SU-DHL-6 (cell line): ENCODE data around the gene GRIK4.

Experiments used
- H2AFZ ChIP-seq: fragments of 200-600 bp; sonication (generic); 2 replicates; pipeline ENCODE4 v1.6.1; 2014; ENCODE audit warnings: low read depth, mild to moderate bottlenecking, moderate library complexity, mixed read lengths, antibody characterized with exemption, low read length; ENCODE audit not compliant: severe bottlenecking
- H3F3A ChIP-seq: fragments of 200-600 bp; shearing (Covaris generic); 2 replicates; pipeline ENCODE4 v1.6.0; 2016; ENCODE audit warnings: antibody characterized with exemption, mild to moderate bottlenecking; ENCODE audit not compliant: insufficient read depth
- H3K27ac ChIP-seq: fragments of 200-600 bp; sonication (generic); 2 replicates; pipeline ENCODE4 v1.5.1; 2016; ENCODE audit warnings: low read depth, mild to moderate bottlenecking, low read length, moderate library complexity, mixed read lengths
- H3K27me3 ChIP-seq: fragments of 200-600 bp; sonication (generic), shearing (Covaris generic); 2 replicates; pipeline ENCODE4 v1.6.0; 2014; ENCODE audit warnings: mild to moderate bottlenecking, low read length
- H3K36me3 ChIP-seq: fragments of 200-600 bp; sonication (generic); 2 replicates; pipeline ENCODE4 v1.6.1; 2014; ENCODE audit warnings: mild to moderate bottlenecking, low read length, mixed read lengths
- H3K4me2 ChIP-seq: fragments of 300-600, 200-600 bp; shearing (Covaris generic), sonication (generic); 2 replicates; pipeline ENCODE4 v1.6.0; 2014; ENCODE audit warnings: low read length, low read depth, mild to moderate bottlenecking; ENCODE audit not compliant: poor library complexity, severe bottlenecking
- H3K4me3 ChIP-seq: fragments of 200-600 bp; sonication (generic); 2 replicates; pipeline ENCODE4 v1.5.1; 2014; ENCODE audit warnings: antibody characterized with exemption, low read length, mild to moderate bottlenecking, mixed read lengths; ENCODE audit not compliant: insufficient read depth, poor library complexity, severe bottlenecking
- H3K79me2 ChIP-seq: fragments of 200-600 bp; sonication (generic); 2 replicates; pipeline ENCODE4 v1.6.1; 2014; ENCODE audit warnings: mild to moderate bottlenecking, low read length, moderate library complexity; ENCODE audit not compliant: insufficient read depth
- H3K9ac ChIP-seq: fragments of 200-600 bp; sonication (generic); 2 replicates; pipeline ENCODE4 v1.7.0; 2014; ENCODE audit warnings: mild to moderate bottlenecking, low read length
- H3K9me2 ChIP-seq: fragments of 200-600 bp; sonication (generic); replicated peaks from 2 replicates; pipeline ENCODE4 v1.6.1; 2014; ENCODE audit warnings: low read length; ENCODE audit not compliant: insufficient read depth
- H3K9me3 ChIP-seq: fragments of 200-600 bp; sonication (generic); 2 replicates; pipeline ENCODE4 v1.6.1; 2014; ENCODE audit warnings: low read length, mixed read lengths; ENCODE audit not compliant: insufficient read depth
- H4K20me1 ChIP-seq: fragments of 200-600 bp; sonication (generic); 2 replicates; pipeline ENCODE4 v1.6.1; 2014; ENCODE audit warnings: low read depth, mild to moderate bottlenecking, antibody characterized with exemption, low read length, moderate library complexity, mixed read lengths
- EZH2phosphoT487 ChIP-seq: fragments of 200-600 bp; sonication (generic), shearing (Covaris generic); conservative IDR thresholded peaks from 2 replicates; pipeline ENCODE4 v1.6.1; 2018; ENCODE audit warnings: mild to moderate bottlenecking, antibody characterized with exemption, low read length, moderate library complexity, mixed read lengths
- TF ChIP-seq, protein P1 (sequence below): fragments of 200-600 bp; sonication (generic); IDR thresholded peaks from one replicate; pipeline ENCODE4 v1.5.1; 2017; ENCODE audit warnings: antibody characterized with exemption, mild to moderate bottlenecking, low read length, moderate library complexity; ENCODE audit not compliant: insufficient read depth, poor library complexity, severe bottlenecking

Gene GRIK4

DNA sequence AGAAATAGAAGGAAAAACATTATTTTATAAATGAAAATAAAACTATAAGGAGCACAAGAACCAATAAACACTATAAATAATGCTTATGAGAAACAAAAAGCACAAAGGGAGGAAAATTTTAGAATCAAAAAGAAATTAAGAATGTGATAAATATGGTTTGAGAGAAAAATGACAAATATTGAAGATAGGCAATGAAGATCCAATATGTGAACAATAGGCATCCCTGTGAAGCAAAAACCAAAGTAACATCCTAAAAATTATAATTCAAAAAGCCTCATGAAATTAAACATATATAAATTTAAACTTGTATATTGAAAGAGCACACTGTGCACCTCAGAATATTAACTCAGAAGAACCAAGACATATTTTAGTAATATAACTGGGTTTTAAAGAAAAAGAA lies 216.2 kb downstream of the GRIK4 start:
- Histone ChIP-seq H3K27me3 (no peaks in the 10 kb centered on the region), H4K20me1 (no peaks in the 10 kb centered on the region), H3F3A (no peaks in the 10 kb centered on the region), H3K4me3 (no peak overlapping the region), H3K4me2 (no peak overlapping the region), H3K27ac (no peak overlapping the region), H3K79me2 (no peaks in the 10 kb centered on the region), H3K9me2 (no peaks in the 10 kb centered on the region), H3K36me3 (no peaks in the 10 kb centered on the region), H3K9me3 (0 out of 2 replicates have a peak, but pooled peaks cover 6% of the 10 kb centered on the region), H2AFZ (no peak overlapping the region), H3K9ac (no peak overlapping the region)
- TF ChIP-seq EZH2phosphoT487, result no peak
- TF ChIP-seq, protein P1, sequence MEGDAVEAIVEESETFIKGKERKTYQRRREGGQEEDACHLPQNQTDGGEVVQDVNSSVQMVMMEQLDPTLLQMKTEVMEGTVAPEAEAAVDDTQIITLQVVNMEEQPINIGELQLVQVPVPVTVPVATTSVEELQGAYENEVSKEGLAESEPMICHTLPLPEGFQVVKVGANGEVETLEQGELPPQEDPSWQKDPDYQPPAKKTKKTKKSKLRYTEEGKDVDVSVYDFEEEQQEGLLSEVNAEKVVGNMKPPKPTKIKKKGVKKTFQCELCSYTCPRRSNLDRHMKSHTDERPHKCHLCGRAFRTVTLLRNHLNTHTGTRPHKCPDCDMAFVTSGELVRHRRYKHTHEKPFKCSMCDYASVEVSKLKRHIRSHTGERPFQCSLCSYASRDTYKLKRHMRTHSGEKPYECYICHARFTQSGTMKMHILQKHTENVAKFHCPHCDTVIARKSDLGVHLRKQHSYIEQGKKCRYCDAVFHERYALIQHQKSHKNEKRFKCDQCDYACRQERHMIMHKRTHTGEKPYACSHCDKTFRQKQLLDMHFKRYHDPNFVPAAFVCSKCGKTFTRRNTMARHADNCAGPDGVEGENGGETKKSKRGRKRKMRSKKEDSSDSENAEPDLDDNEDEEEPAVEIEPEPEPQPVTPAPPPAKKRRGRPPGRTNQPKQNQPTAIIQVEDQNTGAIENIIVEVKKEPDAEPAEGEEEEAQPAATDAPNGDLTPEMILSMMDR, result no peak

DNA sequence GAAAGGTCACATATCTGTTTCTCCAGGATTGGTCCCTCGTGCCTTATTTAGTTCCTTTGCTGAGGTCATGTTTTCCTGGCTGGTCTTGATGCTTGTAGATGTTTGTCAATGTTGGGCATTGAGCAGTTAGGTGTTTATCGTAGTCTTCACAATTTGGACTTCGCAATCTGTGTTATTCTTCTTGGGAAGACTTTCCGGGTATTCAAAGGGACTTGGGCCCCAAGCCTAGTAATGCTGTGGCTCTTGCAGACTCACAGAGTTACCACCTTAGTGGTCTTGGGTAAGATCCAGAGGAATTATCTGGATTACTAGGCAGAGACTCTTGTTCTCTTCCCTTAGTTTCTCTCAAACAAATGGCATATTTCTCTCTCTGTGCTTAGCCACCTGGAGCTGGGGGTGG lies 223.5 kb downstream of the GRIK4 start:
- Histone ChIP-seq H3K9ac (no peak overlapping the region), H3K79me2 (no peaks in the 10 kb centered on the region), H3K4me3 (no peak overlapping the region), H2AFZ (no peak overlapping the region), H4K20me1 (no peaks in the 10 kb centered on the region), H3K9me2 (no peaks in the 10 kb centered on the region), H3K27me3 (no peaks in the 10 kb centered on the region), H3K27ac (no peak overlapping the region), H3F3A (no peaks in the 10 kb centered on the region), H3K4me2 (no peak overlapping the region), H3K9me3 (no peaks in the 10 kb centered on the region), H3K36me3 (no peaks in the 10 kb centered on the region)
- TF ChIP-seq, protein P1, result no peak
- TF ChIP-seq EZH2phosphoT487, result no peak

DNA sequence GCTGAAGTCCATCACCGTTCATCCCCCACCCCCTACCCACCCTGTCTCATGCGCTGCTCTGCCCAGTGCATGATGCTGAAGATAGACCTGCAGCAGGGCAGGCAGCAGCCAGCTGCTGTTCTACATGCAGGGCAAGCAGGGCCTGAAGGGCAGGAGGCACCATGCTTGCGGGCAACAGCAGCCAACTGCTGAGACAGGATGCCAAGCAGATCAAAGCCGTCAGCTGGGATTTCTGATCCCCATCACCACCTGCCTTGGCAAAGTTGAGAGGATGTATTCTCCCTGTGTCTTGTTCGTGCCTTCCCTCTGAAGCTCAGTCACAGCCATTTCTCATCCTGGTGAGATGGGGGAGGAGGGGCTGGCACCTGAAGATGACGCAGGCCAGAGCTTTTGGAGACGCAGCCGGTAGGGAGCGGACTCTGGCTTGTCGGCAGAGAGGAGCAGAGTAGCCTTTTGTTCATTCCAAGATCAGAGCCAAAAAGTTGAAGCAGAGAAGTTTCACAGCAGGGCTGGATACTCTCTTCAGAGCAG lies 227.0 kb downstream of the GRIK4 start:
- no peaks in the 10 kb centered on the region for H3F3A ChIP-seq
- no peaks in the 10 kb centered on the region for H3K36me3 ChIP-seq
- no peaks in the 10 kb centered on the region for H3K79me2 ChIP-seq
- no peak overlapping the region for H3K9ac ChIP-seq
- TF ChIP-seq, protein P1, result no peak
- no peak for TF ChIP-seq EZH2phosphoT487
- no peaks in the 10 kb centered on the region for H3K9me2 ChIP-seq
- H3K27me3 ChIP-seq, result no peaks in the 10 kb centered on the region
- H3K4me3 ChIP-seq, result no peak overlapping the region
- no peak overlapping the region for H2AFZ ChIP-seq
- no peak overlapping the region for H3K4me2 ChIP-seq
- no peaks in the 10 kb centered on the region for H4K20me1 ChIP-seq
- H3K27ac ChIP-seq, result no peak overlapping the region
- H3K9me3 ChIP-seq, result no peaks in the 10 kb centered on the region

DNA sequence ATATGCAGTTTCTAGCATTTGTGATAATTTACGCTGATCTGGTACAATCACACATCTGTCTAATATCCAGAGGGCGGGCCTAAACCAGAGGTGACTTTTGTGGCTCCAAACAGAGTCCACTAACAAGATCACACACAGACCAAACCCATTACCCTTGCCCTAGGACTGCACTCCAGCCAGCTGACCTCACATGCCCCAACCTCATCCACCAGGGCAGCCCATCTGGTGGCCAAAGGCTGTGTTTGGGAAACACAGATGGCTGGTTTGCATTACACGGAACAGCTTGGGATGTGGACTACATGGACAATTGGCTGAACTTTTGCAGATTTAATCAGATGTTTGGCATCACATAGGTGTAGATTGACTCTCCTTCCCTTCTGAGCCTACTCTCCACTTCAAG lies 228.2 kb downstream of the GRIK4 start:
- Histone ChIP-seq H3K27me3 (no peaks in the 10 kb centered on the region), H3K36me3 (no peaks in the 10 kb centered on the region), H3K9me2 (no peaks in the 10 kb centered on the region), H3K9ac (no peak overlapping the region), H3F3A (no peaks in the 10 kb centered on the region), H4K20me1 (no peaks in the 10 kb centered on the region), H3K9me3 (no peaks in the 10 kb centered on the region), H3K79me2 (no peaks in the 10 kb centered on the region), H3K4me2 (no peak overlapping the region), H3K4me3 (no peak overlapping the region), H2AFZ (no peak overlapping the region), H3K27ac (no peak overlapping the region)
- TF ChIP-seq, protein P1, result no peak
- no peak for TF ChIP-seq EZH2phosphoT487
